H9 (cell line): ENCODE data around the gene ZC3H6. TPM values are rescaled to one million over a fixed set of nuclear protein-coding genes. Genes with fewer than 3 reads are reported as not detected.

Experiments used
- DNase-seq: peaks from one replicate; pipeline ENCODE4 v3.0.0-alpha.2; 2017
- H2AFZ ChIP-seq: one replicate; pipeline ENCODE4 v1.6.1; 2013; ENCODE audit warnings: mild to moderate bottlenecking, low read length, control low read depth, moderate library complexity
- H2AK5ac ChIP-seq: 2 replicates; pipeline ENCODE4 v1.6.1; 2013; ENCODE audit warnings: low read length, control low read depth, mixed read lengths; ENCODE audit not compliant: insufficient read length
- H2BK120ac ChIP-seq: one replicate; pipeline ENCODE4 v1.6.1; 2013; ENCODE audit warnings: low read depth, mild to moderate bottlenecking, low read length, control low read depth, inconsistent platforms; ENCODE audit not compliant: poor library complexity, severe bottlenecking
- H2BK12ac ChIP-seq: 2 replicates; pipeline ENCODE4 v1.6.1; 2013; ENCODE audit warnings: low read length, control low read depth, mixed read lengths, low read depth; ENCODE audit not compliant: insufficient read length
- H2BK15ac ChIP-seq: 2 replicates; pipeline ENCODE4 v1.6.1; 2013; ENCODE audit warnings: low read depth, low read length, control low read depth
- H2BK20ac ChIP-seq: one replicate; pipeline ENCODE4 v1.6.1; 2013; ENCODE audit warnings: low read depth, mild to moderate bottlenecking, low read length, control low read depth, inconsistent platforms; ENCODE audit not compliant: poor library complexity, severe bottlenecking
- H2BK5ac ChIP-seq: 2 replicates; pipeline ENCODE4 v1.6.1; 2013; ENCODE audit warnings: low read length, control low read depth, mixed read lengths; ENCODE audit not compliant: insufficient read length
- H3K14ac ChIP-seq: 2 replicates; pipeline ENCODE4 v1.6.1; 2013; ENCODE audit warnings: low read length, control low read depth; ENCODE audit not compliant: insufficient read depth
- H3K18ac ChIP-seq: 2 replicates; pipeline ENCODE4 v1.6.1; 2013; ENCODE audit warnings: low read depth, mild to moderate bottlenecking, mixed read lengths, low read length, control low read depth; ENCODE audit not compliant: insufficient read length
- H3K23ac ChIP-seq: 2 replicates; pipeline ENCODE4 v1.6.1; 2013; ENCODE audit warnings: low read length, control low read depth, mixed read lengths, low read depth; ENCODE audit not compliant: insufficient read length
- H3K23me2 ChIP-seq: 2 replicates; pipeline ENCODE4 v1.6.1; 2013; ENCODE audit warnings: low read depth, mild to moderate bottlenecking, mixed read lengths, low read length, control low read depth; ENCODE audit not compliant: insufficient read length, poor library complexity, severe bottlenecking
- H3K27ac ChIP-seq: 2 replicates; pipeline ENCODE4 v1.5.1; 2013; ENCODE audit warnings: low read length, control low read depth, mixed read lengths, low read depth; ENCODE audit not compliant: insufficient read length
- H3K27me3 ChIP-seq: 2 replicates; pipeline ENCODE4 v1.6.1; 2013; ENCODE audit warnings: low read length, control low read depth, inconsistent platforms; ENCODE audit not compliant: insufficient read depth
- H3K4ac ChIP-seq: 2 replicates; pipeline ENCODE4 v1.6.1; 2013; ENCODE audit warnings: low read depth, mild to moderate bottlenecking, control low read depth, inconsistent platforms, low read length, moderate library complexity
- H3K4me1 ChIP-seq: 2 replicates; pipeline ENCODE4 v1.6.1; 2013; ENCODE audit warnings: low read length, control low read depth, inconsistent platforms; ENCODE audit not compliant: insufficient read depth
- H3K4me2 ChIP-seq: 2 replicates; pipeline ENCODE4 v1.6.1; 2013; ENCODE audit warnings: low read length, control low read depth, mixed read lengths; ENCODE audit not compliant: insufficient read length, insufficient read depth
- H3K56ac ChIP-seq: 2 replicates; pipeline ENCODE4 v1.6.1; 2013; ENCODE audit warnings: low read depth, mild to moderate bottlenecking, mixed read lengths, low read length, control low read depth; ENCODE audit not compliant: insufficient read length
- H3K79me1 ChIP-seq: 2 replicates; pipeline ENCODE4 v1.6.1; 2013; ENCODE audit warnings: low read depth, mild to moderate bottlenecking, moderate library complexity, low read length, control low read depth, inconsistent platforms; ENCODE audit not compliant: insufficient read depth, poor library complexity, severe bottlenecking
- H3K79me2 ChIP-seq: 2 replicates; pipeline ENCODE4 v1.6.1; 2013; ENCODE audit warnings: low read length, control low read depth, inconsistent platforms; ENCODE audit not compliant: insufficient read depth
- H3K9ac ChIP-seq: 2 replicates; pipeline ENCODE4 v1.6.1; 2013; ENCODE audit warnings: low read length, control low read depth, mixed read lengths; ENCODE audit not compliant: insufficient read length; ENCODE audit errors: extremely low read depth
- H3K9me3 ChIP-seq: one replicate; pipeline ENCODE4 v1.6.1; 2013; ENCODE audit warnings: low read depth, low read length, inconsistent platforms; ENCODE audit not compliant: control insufficient read depth
- H3T11ph ChIP-seq: one replicate; pipeline ENCODE4 v1.6.1; 2013; ENCODE audit warnings: mild to moderate bottlenecking, low read length, control low read depth, inconsistent platforms
- H4K20me1 ChIP-seq: one replicate; pipeline ENCODE4 v1.6.1; 2013; ENCODE audit not compliant: control insufficient read depth, insufficient read length, insufficient read depth
- H4K5ac ChIP-seq: 2 replicates; pipeline ENCODE4 v1.6.1; 2013; ENCODE audit warnings: low read depth, mild to moderate bottlenecking, mixed read lengths, low read length, control low read depth; ENCODE audit not compliant: insufficient read length
- H4K8ac ChIP-seq: replicated peaks from 2 replicates; pipeline ENCODE4 v1.6.1; 2013; ENCODE audit warnings: low read length, control low read depth, mixed read lengths, low read depth; ENCODE audit not compliant: insufficient read length
- H4K91ac ChIP-seq: 2 replicates; pipeline ENCODE4 v1.6.1; 2013; ENCODE audit warnings: low read depth, mild to moderate bottlenecking, moderate library complexity, mixed read lengths, low read length, control low read depth; ENCODE audit not compliant: insufficient read length
- H3K27ac Mint-ChIP-seq, 3 experiments: 2 replicates in 2 of 3; 3 replicates in 1 of 3; pipeline ENCODE4 v1.8.0; 2020 to 2021; ENCODE audit warnings: mixed read lengths in 3 of 3, mild to moderate bottlenecking in 1 of 3, moderate library complexity in 1 of 3
- H3K27me3 Mint-ChIP-seq: 2 replicates; pipeline ENCODE4 v1.8.0; 2021; ENCODE audit warnings: low read depth, mild to moderate bottlenecking, moderate library complexity, mixed read lengths
- H3K36me3 Mint-ChIP-seq, 3 experiments: 2 replicates in 2 of 3; 3 replicates in 1 of 3; pipeline ENCODE4 v1.8.0; 2020 to 2021; ENCODE audit warnings: low read depth in 3 of 3, mixed read lengths in 3 of 3; ENCODE audit not compliant: insufficient read depth in 1 of 3
- H3K4me1 Mint-ChIP-seq, 2 experiments: 2 replicates each; pipeline ENCODE4 v1.8.0; 2020; ENCODE audit warnings: mixed read lengths in 2 of 2
- H3K4me3 Mint-ChIP-seq, 2 experiments: 2 replicates in 1 of 2; 3 replicates in 1 of 2; pipeline ENCODE4 v1.8.0; 2020 to 2021; ENCODE audit warnings: mild to moderate bottlenecking in 2 of 2, mixed read lengths in 2 of 2, moderate library complexity in 1 of 2
- H3K9me3 Mint-ChIP-seq, 2 experiments: 2 replicates in 1 of 2; 3 replicates in 1 of 2; pipeline ENCODE4 v1.8.0; 2020; ENCODE audit warnings: mild to moderate bottlenecking in 2 of 2, mixed read lengths in 2 of 2, moderate library complexity in 1 of 2
- CTCF ChIP-seq: fragments of 200-600 bp; sonication (generic); conservative IDR thresholded peaks from 3 replicates; pipeline ENCODE4 v1.8.0; 2021; ENCODE audit warnings: antibody characterized with exemption, mild to moderate bottlenecking
- WGBS: extraction: QIAGEN DNeasy Blood & Tissue Kit; methylation state at CpG from one replicate; pipeline ENCODE4 v1.1.7; 2013; ENCODE audit warnings: missing lambda C conversion rate, low lambda C conversion rate, mixed read lengths; ENCODE audit not compliant: insufficient read length; ENCODE audit errors: extremely low coverage; 5-methylcytosine and 5-hydroxymethylcytosine counted together
- total RNA-seq: library from RNA; stranded (reverse); gene quantifications from 2 replicates; pipeline ENCODE4 v1.2.1, GENCODE V29; 2021

ZC3H6 gene
- total RNA-seq, 1 experiment from 2014 or later: 3.5 TPM

- Histone ChIP-seq H3K18ac (no peak overlapping the region), H3K9me3 (no peaks in the 10 kb centered on the region), H3K23me2 (no peaks in the 10 kb centered on the region), H3K79me2 (no peaks in the 10 kb centered on the region), H3K27me3 (no peaks in the 10 kb centered on the region), H3K56ac (no peak overlapping the region), H3K4me1 (no peaks in the 10 kb centered on the region), H2BK120ac (no peak overlapping the region), H3K27ac (no peak overlapping the region), H4K5ac (no peak overlapping the region), H3K79me1 (no peaks in the 10 kb centered on the region), H2AK5ac (no peak overlapping the region), H3K4ac (no peak overlapping the region), H3K23ac (no peak overlapping the region), H2BK15ac (no peak overlapping the region), H2BK5ac (no peak overlapping the region), H3T11ph (no peak overlapping the region), H3K9ac (no peak overlapping the region), H4K91ac (no peak overlapping the region), H3K14ac (no peak overlapping the region), H3K4me2 (no peak overlapping the region), H4K20me1 (no peaks in the 10 kb centered on the region), H2BK20ac (no peak overlapping the region), H4K8ac (no peak overlapping the region), H2AFZ (no peak overlapping the region), H2BK12ac (no peak overlapping the region)
- Mint-ChIP-seq H3K4me1 (peaks cover 14 to 15% of the 10 kb centered on the region in 2 experiments), H3K9me3 (no peaks in the 10 kb centered on the region), H3K27ac (no peak overlapping the region), H3K27me3 (no peaks in the 10 kb centered on the region), H3K36me3 (no peaks in the 10 kb centered on the region), H3K4me3 (peak overlapping the region; percentile 82 to 88; a peak in 4 of 5 replicates)
- no peak for DNase-seq
- no peak for TF ChIP-seq CTCF
- WGBS: no CpG with 5 or more reads among the region's 5 CpGs
Observed at GRCh38 chr2:112276954-112277353, 1.6 kb downstream of the ZC3H6 start.
